KMS-11 (cell line): Measurements from ENCODE around the gene ASB14.

Source experiments
- H2AFZ ChIP-seq: fragments of 200-600 bp; sonication (generic); 2 replicates; pipeline ENCODE4 v1.6.1; 2016; ENCODE audit warnings: antibody characterized with exemption, mixed run types, low read depth
- H3K27ac ChIP-seq: fragments of 200-600 bp; sonication (generic); 2 replicates; pipeline ENCODE4 v1.6.1; 2016; ENCODE audit warnings: mild to moderate bottlenecking, mixed run types
- H3K27me3 ChIP-seq: fragments of 200-600 bp; sonication (generic); 2 replicates; pipeline ENCODE4 v1.6.1; 2017; ENCODE audit warnings: mild to moderate bottlenecking, low read depth, mixed run types, moderate library complexity; ENCODE audit not compliant: insufficient read depth
- H3K36me3 ChIP-seq: fragments of 200-600 bp; sonication (generic); 2 replicates; pipeline ENCODE4 v1.6.1; 2017; ENCODE audit warnings: mild to moderate bottlenecking, mixed run types; ENCODE audit not compliant: insufficient read depth
- H3K4me1 ChIP-seq: fragments of 200-600 bp; sonication (generic); 2 replicates; pipeline ENCODE4 v1.6.1; 2016; ENCODE audit warnings: mild to moderate bottlenecking, low read depth, mixed run types; ENCODE audit not compliant: poor library complexity, severe bottlenecking
- H3K4me2 ChIP-seq: fragments of 200-600 bp; sonication (generic); 2 replicates; pipeline ENCODE4 v1.7.0; 2016; ENCODE audit warnings: mild to moderate bottlenecking, mixed run types
- H3K4me3 ChIP-seq: fragments of 200-600 bp; sonication (generic); IDR thresholded peaks from 2 replicates; pipeline ENCODE4 v1.6.1; 2017; ENCODE audit warnings: low read depth, low read length, mixed read lengths; ENCODE audit not compliant: insufficient read depth
- H3K79me2 ChIP-seq: fragments of 200-600 bp; sonication (generic); 2 replicates; pipeline ENCODE4 v1.6.1; 2016; ENCODE audit warnings: low read depth, mixed run types; ENCODE audit not compliant: insufficient read depth
- H3K9ac ChIP-seq: fragments of 200-600 bp; sonication (generic); 2 replicates; pipeline ENCODE4 v1.6.1; 2016; ENCODE audit warnings: mild to moderate bottlenecking, mixed run types
- H4K20me1 ChIP-seq: fragments of 200-600 bp; sonication (generic); 2 replicates; pipeline ENCODE4 v1.6.1; 2016; ENCODE audit warnings: mild to moderate bottlenecking, mixed run types; ENCODE audit not compliant: insufficient read depth
- CTCF ChIP-seq: fragments of 200-600 bp; sonication (generic); conservative IDR thresholded peaks from 2 replicates; pipeline ENCODE4 v1.6.1; 2017; ENCODE audit warnings: low read depth, mild to moderate bottlenecking, antibody characterized with exemption, low read length, moderate library complexity, mixed read lengths

Gene ASB14

GRCh38 chr3:57256844-57257243, 35.6 kb downstream of the ASB14 start:
- Histone ChIP-seq H3K4me2 (no peak overlapping the region), H4K20me1 (no peaks in the 10 kb centered on the region), H2AFZ (no peak overlapping the region), H3K36me3 (no peaks in the 10 kb centered on the region), H3K4me3 (no peak overlapping the region), H3K79me2 (no peaks in the 10 kb centered on the region), H3K9ac (no peak overlapping the region), H3K4me1 (no peaks in the 10 kb centered on the region), H3K27ac (no peak overlapping the region), H3K27me3 (no peaks in the 10 kb centered on the region)
- TF ChIP-seq CTCF = no peak

- no peaks in the 10 kb centered on the region for H4K20me1 ChIP-seq
- no peaks in the 10 kb centered on the region for H3K4me1 ChIP-seq
- no peak for TF ChIP-seq CTCF
- no peak overlapping the region for H2AFZ ChIP-seq
- no peaks in the 10 kb centered on the region for H3K27me3 ChIP-seq
- H3K27ac ChIP-seq = no peak overlapping the region
- no peaks in the 10 kb centered on the region for H3K36me3 ChIP-seq
- H3K79me2 ChIP-seq = no peaks in the 10 kb centered on the region
- H3K4me3 ChIP-seq = no peak overlapping the region
- H3K4me2 ChIP-seq = no peak overlapping the region
- no peak overlapping the region for H3K9ac ChIP-seq
Observed at GRCh38 chr3:57252404-57252803, 40.1 kb downstream of the ASB14 start.

- no peak overlapping the region for H3K4me2 ChIP-seq
- no peak overlapping the region for H3K9ac ChIP-seq
- no peak overlapping the region for H3K27ac ChIP-seq
- no peak for TF ChIP-seq CTCF
- no peaks in the 10 kb centered on the region; the same call in 1 of the 2 replicates for H3K36me3 ChIP-seq
- H2AFZ ChIP-seq = no peak overlapping the region
- no peaks in the 10 kb centered on the region for H3K27me3 ChIP-seq
- no peaks in the 10 kb centered on the region for H3K79me2 ChIP-seq
- H3K4me1 ChIP-seq = no peaks in the 10 kb centered on the region
- no peak overlapping the region for H3K4me3 ChIP-seq
- no peaks in the 10 kb centered on the region for H4K20me1 ChIP-seq
Observed at GRCh38 chr3:57244946-57245345, 47.5 kb downstream of the ASB14 start.

GRCh38 chr3:57234613-57235575, 57.6 kb downstream of the ASB14 start:
- H3K36me3 ChIP-seq = no peaks in the 10 kb centered on the region
- no peaks in the 10 kb centered on the region for H4K20me1 ChIP-seq
- H3K27me3 ChIP-seq = no peaks in the 10 kb centered on the region
- H3K9ac ChIP-seq = no peak overlapping the region
- no peak overlapping the region for H3K4me2 ChIP-seq
- no peak overlapping the region for H3K27ac ChIP-seq
- H3K4me3 ChIP-seq = no peak overlapping the region
- TF ChIP-seq CTCF = no peak
- peaks cover under 1% of the 10 kb centered on the region for H3K4me1 ChIP-seq
- H3K79me2 ChIP-seq = peaks cover 8% of the 10 kb centered on the region; the same call in 1 of the 2 replicates
- no peak overlapping the region for H2AFZ ChIP-seq
